H1 (cell line): Measurements from ENCODE around the gene PTGDR2. TPM values are rescaled to one million over a fixed set of nuclear protein-coding genes. Genes with fewer than 3 reads are reported as not detected.

Experiments used
- CTCF ChIA-PET: fragments of 300-600 bp; sonication (Branson Sonifier 250); formaldehyde crosslinking; loops from one replicate; lab custom pipeline; 2021; ENCODE audit not compliant: partially characterized antibody; lab: Charles Lee
- POLR2A ChIA-PET: fragments of 300-600 bp; sonication (Branson Sonifier 250); formaldehyde crosslinking; loops from one replicate; lab custom pipeline; 2021; ENCODE audit warnings: inconsistent platforms; ENCODE audit not compliant: partially characterized antibody; lab: Charles Lee
- DNase-seq, 2 experiments: peaks; one replicate each; pipeline versions ENCODE4 v3.0.0 to v3.0.0-alpha.2; 2010 to 2022; ENCODE audit warnings: low spot score in 2 of 2, low read depth in 1 of 2, mixed read lengths in 1 of 2
- FAIRE-seq: peaks from 2 replicates; lab custom pipeline; 2011; peaks lifted over from hg19 to GRCh38; lab: Jason Lieb, UNC
- H2AFZ ChIP-seq: 2 replicates; pipeline ENCODE4 v1.8.1; 2012; ENCODE audit warnings: low read length, inconsistent platforms
- H2AK5ac ChIP-seq: 2 replicates; pipeline ENCODE4 v1.6.1; 2013; ENCODE audit warnings: low read depth, low read length
- H2BK120ac ChIP-seq: replicated peaks from 2 replicates; pipeline ENCODE3; 2013; ENCODE audit warnings: low read depth, low read length, inconsistent platforms
- H2BK12ac ChIP-seq: 2 replicates; pipeline ENCODE4 v1.6.1; 2013; ENCODE audit warnings: low read depth, low read length
- H2BK15ac ChIP-seq: 2 replicates; pipeline ENCODE4 v1.6.1; 2013; ENCODE audit warnings: low read length
- H2BK20ac ChIP-seq: 2 replicates; pipeline ENCODE4 v1.6.1; 2013; ENCODE audit warnings: low read length
- H2BK5ac ChIP-seq: 2 replicates; pipeline ENCODE4 v1.6.1; 2013; ENCODE audit warnings: low read depth, low read length
- H3K14ac ChIP-seq: 2 replicates; pipeline ENCODE4 v1.6.1; 2013; ENCODE audit warnings: inconsistent platforms; ENCODE audit not compliant: insufficient read length
- H3K18ac ChIP-seq: 2 replicates; pipeline ENCODE4 v1.6.1; 2013; ENCODE audit warnings: low read length; ENCODE audit errors: extremely low read depth
- H3K23ac ChIP-seq: 2 replicates; pipeline ENCODE4 v1.6.1; 2013; ENCODE audit warnings: inconsistent platforms; ENCODE audit not compliant: insufficient read length
- H3K23me2 ChIP-seq: 2 replicates; pipeline ENCODE4 v1.6.1; 2013; ENCODE audit warnings: low read depth, low read length
- H3K27ac ChIP-seq: 2 replicates; pipeline ENCODE4 v1.6.1; 2011; ENCODE audit warnings: low read depth, low read length, inconsistent platforms
- H3K27me3 ChIP-seq, 4 experiments: replicated peaks in 1 of 4; 1 replicate in 1 of 4; 2 replicates in 3 of 4; pipeline versions ENCODE4 v1.6.1 to v1.8.1; 2011 to 2013; ENCODE audit warnings: low read length in 3 of 4, mild to moderate bottlenecking in 3 of 4, inconsistent platforms in 2 of 4, mixed read lengths in 2 of 4, moderate library complexity in 1 of 4; ENCODE audit not compliant: control insufficient read depth in 3 of 4, insufficient read depth in 3 of 4; ENCODE audit errors: extremely low read depth in 1 of 4
- H3K36me3 ChIP-seq, 4 experiments: 2 replicates each; pipeline versions ENCODE4 v1.6.1 to v1.8.1; 2011 to 2013; ENCODE audit warnings: mild to moderate bottlenecking in 4 of 4, low read length in 3 of 4, moderate library complexity in 2 of 4, control low read depth in 1 of 4, inconsistent platforms in 1 of 4; ENCODE audit not compliant: insufficient read depth in 4 of 4, control insufficient read depth in 2 of 4
- H3K4ac ChIP-seq: replicated peaks from 2 replicates; pipeline ENCODE3; 2013; ENCODE audit warnings: low read length, low read depth, mixed read lengths, inconsistent platforms; ENCODE audit not compliant: insufficient read length
- H3K4me1 ChIP-seq, 4 experiments: replicated peaks in 1 of 4; 1 replicate in 1 of 4; 2 replicates in 3 of 4; pipeline versions ENCODE4 v1.6.1 to v1.8.1; 2011 to 2013; ENCODE audit warnings: low read length in 3 of 4, inconsistent platforms in 2 of 4, mixed read lengths in 1 of 4; ENCODE audit not compliant: insufficient read depth in 4 of 4, control insufficient read depth in 3 of 4
- H3K4me2 ChIP-seq, 2 experiments: 2 replicates each; pipeline versions ENCODE4 v1.6.1 to v1.8.1; 2011 to 2013; ENCODE audit warnings: low read depth in 2 of 2, low read length in 2 of 2, control low read depth in 1 of 2, inconsistent platforms in 1 of 2, mild to moderate bottlenecking in 1 of 2; ENCODE audit not compliant: insufficient read depth in 1 of 2
- H3K4me3 ChIP-seq, 4 experiments: fragments of 200-600, 300-600 bp in 1 of 4; sonication (generic), shearing (Covaris generic), sonication (Bioruptor Twin) in 1 of 4; 2 replicates each; pipeline versions ENCODE4 v1.5.1 to v1.8.1; 2011 to 2016; ENCODE audit warnings: low read length in 4 of 4, low read depth in 3 of 4, control low read depth in 2 of 4, inconsistent platforms in 2 of 4, mild to moderate bottlenecking in 2 of 4, mixed read lengths in 1 of 4, moderate library complexity in 1 of 4; ENCODE audit not compliant: insufficient read depth in 2 of 4; ENCODE audit errors: extremely low read depth in 1 of 4
- H3K56ac ChIP-seq: replicated peaks from 2 replicates; pipeline ENCODE3; 2013; ENCODE audit warnings: low read depth, mild to moderate bottlenecking, mixed read lengths, low read length, inconsistent platforms; ENCODE audit not compliant: insufficient read length
- H3K79me1 ChIP-seq: 2 replicates; pipeline ENCODE4 v1.6.1; 2013; ENCODE audit warnings: low read depth, low read length, control low read depth
- H3K79me2 ChIP-seq, 2 experiments: 2 replicates each; pipeline versions ENCODE4 v1.6.1 to v1.8.1; 2012 to 2013; ENCODE audit warnings: low read length in 2 of 2, mild to moderate bottlenecking in 2 of 2, inconsistent platforms in 1 of 2; ENCODE audit not compliant: insufficient read depth in 2 of 2, control insufficient read depth in 1 of 2
- H3K9ac ChIP-seq, 4 experiments: replicated peaks in 1 of 4; 1 replicate in 1 of 4; 2 replicates in 3 of 4; pipeline versions ENCODE4 v1.6.1 to v1.8.1; 2011 to 2013; ENCODE audit warnings: low read depth in 3 of 4, low read length in 3 of 4, control low read depth in 2 of 4, mild to moderate bottlenecking in 2 of 4, moderate library complexity in 2 of 4, inconsistent platforms in 1 of 4; ENCODE audit errors: extremely low read depth in 1 of 4
- H3K9me3 ChIP-seq, 2 experiments: 2 replicates each; pipeline versions ENCODE4 v1.6.1 to v1.8.1; 2012 to 2013; ENCODE audit warnings: mild to moderate bottlenecking in 2 of 2, moderate library complexity in 2 of 2, control low read depth in 1 of 2, inconsistent platforms in 1 of 2, low read depth in 1 of 2, low read length in 1 of 2, mixed read lengths in 1 of 2; ENCODE audit not compliant: insufficient read depth in 2 of 2
- H4K20me1 ChIP-seq, 2 experiments: replicated peaks in 1 of 2; 2 replicates each; pipeline versions ENCODE3 to v1.8.1; 2011 to 2013; ENCODE audit warnings: inconsistent platforms in 2 of 2, low read length in 2 of 2, mild to moderate bottlenecking in 1 of 2; ENCODE audit not compliant: insufficient read depth in 2 of 2, control insufficient read depth in 1 of 2
- H4K5ac ChIP-seq: 2 replicates; pipeline ENCODE4 v1.6.1; 2013; ENCODE audit warnings: low read length, low read depth, mixed read lengths, inconsistent platforms; ENCODE audit not compliant: insufficient read length
- H4K8ac ChIP-seq: 2 replicates; pipeline ENCODE4 v1.8.0; 2013; ENCODE audit warnings: mild to moderate bottlenecking, moderate library complexity, low read length, inconsistent platforms; ENCODE audit not compliant: insufficient read depth; ENCODE audit errors: extremely low read depth
- H4K91ac ChIP-seq: replicated peaks from 2 replicates; pipeline ENCODE3; 2013; ENCODE audit warnings: low read length, mixed read lengths, inconsistent platforms; ENCODE audit not compliant: insufficient read length
- ATF2 ChIP-seq: IDR thresholded peaks from 2 replicates; pipeline ENCODE4 v1.6.1; 2012; ENCODE audit warnings: low read length, inconsistent platforms
- SIN3A ChIP-seq, 2 experiments: IDR thresholded peaks in 1 of 2; conservative IDR thresholded peaks in 1 of 2; 2 replicates each; pipeline ENCODE4 v1.6.1; 2011 to 2012; ENCODE audit warnings: low read length in 2 of 2, improper control_type of control experiment in 1 of 2, low read depth in 1 of 2, mild to moderate bottlenecking in 1 of 2
- WGBS, 2 experiments: shearing (Covaris generic) in 1 of 2; methylation state at CpG; one replicate each; pipeline versions ENCODE4 v1.1.6 to v1.1.7; 2013 to 2015; ENCODE audit warnings: low lambda C conversion rate in 2 of 2, mixed read lengths in 2 of 2, inconsistent platforms in 1 of 2, low coverage in 1 of 2, missing lambda C conversion rate in 1 of 2; ENCODE audit not compliant: insufficient replicate concordance in 2 of 2, insufficient coverage in 1 of 2, insufficient read length in 1 of 2; ENCODE audit errors: extremely low coverage in 1 of 2, missing lambda C conversion rate in 1 of 2; 5-methylcytosine and 5-hydroxymethylcytosine counted together
- polyA plus RNA-seq, 7 experiments: library from polyadenylated mRNA; depleted of rRNA in 3 of 7; stranded (reverse) in 5 of 7; unstranded in 2 of 7; fragments of >200 nt in 5 of 7; fragments of 200-250 nt in 2 of 7; gene quantifications; 1 replicate in 5 of 7; 2 replicates in 1 of 7; 4 replicates in 1 of 7; pipeline versions ENCODE4 v1.2.1 to v1.2.3, GENCODE V29; 2011 to 2013; ENCODE audit warnings: missing spikeins in 2 of 7, mixed read lengths in 2 of 7
- total RNA-seq: library from RNA; stranded (reverse); fragmentation: NEBNext Ultra II Directional; extraction: Animal tissue kit (Norgen Biotek cat#: 25700); gene quantifications from 2 replicates; pipeline ENCODE4 v1.2.1, GENCODE V29; 2021

The PTGDR2 gene
- total and polyA plus RNA-seq, 2 of the 8 experiments (the other 6 are each of a cell fraction or from before 2014, with no cell fraction given): 0.20 TPM; not detected in 1

GRCh38 chr11:60866911-60867870 lies 11.4 kb upstream of the PTGDR2 start, which contains the start of gene ZP1:
Gene ZP1 (plus strand): TSS chr11:60867542. CDS start chr11:60867562, 20 bp downstream.
- Histone ChIP-seq H3K4me1 (no peaks in the 10 kb centered on the region; a peak in 2 of 7 replicates), H4K8ac (peak within 1 kb of the TSS; percentile 9; the same call in 1 of the 2 replicates), H3K14ac (no peak within 1 kb of the TSS), H3K4me2 (no peak within 1 kb of the TSS), H3K4ac (no peak within 1 kb of the TSS), H3K23me2 (no peaks in the 10 kb centered on the region), H3K27ac (no peak within 1 kb of the TSS), H2BK15ac (no peak within 1 kb of the TSS), H3K4me3 (no peak within 1 kb of the TSS), H3K23ac (no peak within 1 kb of the TSS), H3K79me2 (no peaks in the 10 kb centered on the region), H4K20me1 (no peaks in the 10 kb centered on the region), H3K27me3 (no peaks in the 10 kb centered on the region), H2BK120ac (no peak within 1 kb of the TSS), H3K9me3 (no peaks in the 10 kb centered on the region), H3K18ac (no peak within 1 kb of the TSS), H4K5ac (no peak within 1 kb of the TSS), H3K56ac (no peak within 1 kb of the TSS), H2AFZ (no peak within 1 kb of the TSS), H3K36me3 (no peaks in the 10 kb centered on the region), H3K79me1 (no peaks in the 10 kb centered on the region), H2BK12ac (no peak within 1 kb of the TSS), H2BK5ac (no peak within 1 kb of the TSS), H2BK20ac (no peak within 1 kb of the TSS), H3K9ac (no peak within 1 kb of the TSS), H2AK5ac (no peak within 1 kb of the TSS), H4K91ac (no peak within 1 kb of the TSS)
- ChIA-PET POLR2A (interaction anchor here (1.0 to 4.2 kb wide), 6 partner anchors 11 to 48 kb away, joined by 3 to 20 read pairs (median 4); partner anchors contain the start of gene PTGDR2), CTCF (interaction anchor here (0.6 to 5.6 kb wide), 13 partner anchors 11 to 104 kb away, joined by 3 to 37 read pairs (median 4); partner anchors contain the start of gene PTGDR2)
- no peak for FAIRE-seq
- no peak for DNase-seq
- TF ChIP-seq ATF2 (no peak), SIN3A (conservative IDR thresholded peaks at IDR 0.05 in 1 of 2, IDR thresholded peaks at IDR 0.05 in 1 of 2; ENCODE audit: low read depth in 1 of 2, low read length in 2 of 2) (no peak)
- WGBS, 2 experiments: 87% methylated on average over 11 of the region's 13 CpGs; no CpG with 5 or more reads in 1 of the 2 experiments
